Fibroblast of peridontal ligament (primary cell): ENCODE data around the gene ZNF746.
"Not testable (repeated sequence)": the region's sequence is repeated elsewhere in the genome, so short reads cannot be mapped to it uniquely, and the experiment has no call there.

ENCODE experiments used
- DNase-seq: peaks from one replicate; pipeline ENCODE4 v3.0.0-alpha.2; 2010; ENCODE audit errors: extremely low read depth

Gene ZNF746

DNA sequence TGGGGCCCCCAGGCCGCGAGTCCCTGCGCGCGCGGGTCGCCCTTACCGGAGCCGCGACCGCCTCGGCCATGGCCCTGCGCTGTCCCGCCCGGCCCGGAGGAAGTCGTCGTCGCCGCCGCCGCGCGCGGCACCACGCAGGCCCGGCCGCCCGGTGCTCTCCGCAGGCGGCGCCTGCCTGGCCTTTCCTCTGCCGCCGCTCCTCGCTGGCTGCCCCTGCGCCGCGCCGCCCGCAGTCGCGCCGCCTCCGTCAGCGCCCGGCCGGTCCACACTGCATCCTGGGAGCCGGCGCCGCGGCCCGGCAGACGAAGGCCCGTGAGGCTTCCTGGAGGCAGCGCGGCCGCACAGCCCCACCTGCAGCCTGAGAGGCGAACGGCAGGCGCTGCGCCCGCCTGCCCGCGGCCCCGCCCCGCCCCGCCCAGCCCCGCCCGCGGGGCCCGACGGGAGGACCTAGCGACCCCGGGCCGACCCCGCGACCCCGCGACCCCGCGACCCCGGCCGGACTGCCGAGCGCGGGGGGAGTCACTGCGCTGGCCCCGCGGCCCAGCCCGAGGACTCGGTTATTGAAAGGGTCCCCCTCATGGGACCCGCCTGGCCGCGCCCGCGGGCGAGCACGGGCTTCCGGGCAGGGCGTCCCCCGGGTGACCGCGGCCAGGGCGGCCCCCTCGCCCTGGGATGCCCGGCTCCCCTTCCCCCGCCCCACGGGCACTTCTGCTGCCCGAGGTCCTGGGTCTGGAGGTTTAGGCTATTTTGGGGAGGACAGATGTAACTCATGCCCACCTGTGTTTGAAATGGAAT lies at the start of gene ZNF746:
Gene ZNF746 (minus strand): TSS at position 343 of the 795 bp plus-strand sequence. CDS start 273 bp downstream, at position 70.
- DNase-seq = peak; percentile 63

GRCh38 chr7:149547126-149547525 lies 49.5 kb upstream of the ZNF746 start:
- DNase-seq = no peak

- no peak for DNase-seq
Observed at GRCh38 chr7:149546331-149546730, 48.7 kb upstream of the ZNF746 start.

- no peak for DNase-seq
Observed at GRCh38 chr7:149544028-149544427, 46.4 kb upstream of the ZNF746 start.

GRCh38 chr7:149532654-149533053 lies 35.0 kb upstream of the ZNF746 start:
- DNase-seq = no peak

GRCh38 chr7:149529136-149529718 lies 31.6 kb upstream of the ZNF746 start:
- DNase-seq = no peak

GRCh38 chr7:149527414-149527813 lies 29.8 kb upstream of the ZNF746 start:
- no peak for DNase-seq

- no peak for DNase-seq
Observed at GRCh38 chr7:149525280-149525679, 27.7 kb upstream of the ZNF746 start.

DNA sequence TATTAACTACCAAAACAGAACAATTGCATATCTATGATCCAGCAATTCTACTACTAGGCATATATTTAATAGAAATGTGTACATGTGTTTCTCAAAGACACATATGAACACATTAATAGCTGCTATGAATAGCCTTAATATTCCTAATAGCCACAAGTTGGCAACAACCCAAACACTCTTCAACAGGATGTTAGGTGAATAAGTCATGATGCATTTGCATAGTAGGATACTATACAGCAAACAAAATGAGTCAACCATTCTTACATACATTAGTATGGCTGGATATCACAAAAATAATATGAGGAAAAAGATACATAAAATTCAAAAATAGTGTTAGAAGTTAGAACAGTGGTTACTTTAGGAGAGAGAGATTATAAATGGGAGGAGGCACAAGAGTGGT lies 26.8 kb upstream of the ZNF746 start:
- no peak for DNase-seq

DNA sequence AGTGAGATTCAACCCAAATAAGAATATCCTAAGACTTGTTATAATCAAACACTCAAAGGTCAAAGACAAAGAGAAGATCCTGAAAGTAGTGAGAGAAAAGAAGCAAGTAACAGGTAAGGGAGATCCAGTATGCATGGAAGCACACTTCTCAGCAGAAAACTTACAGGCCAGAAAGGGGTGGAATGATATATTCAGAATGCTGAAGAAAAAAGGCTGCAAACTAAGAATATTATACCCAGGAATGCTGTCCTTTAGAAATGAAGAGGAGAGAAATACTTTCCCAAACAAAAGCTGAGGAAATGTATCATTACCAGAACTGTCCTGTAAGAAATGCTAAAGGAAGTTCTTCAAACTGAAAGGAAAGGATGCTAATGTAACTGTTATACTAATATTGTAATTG lies 12.6 kb upstream of the ZNF746 start:
- DNase-seq = no peak

DNA sequence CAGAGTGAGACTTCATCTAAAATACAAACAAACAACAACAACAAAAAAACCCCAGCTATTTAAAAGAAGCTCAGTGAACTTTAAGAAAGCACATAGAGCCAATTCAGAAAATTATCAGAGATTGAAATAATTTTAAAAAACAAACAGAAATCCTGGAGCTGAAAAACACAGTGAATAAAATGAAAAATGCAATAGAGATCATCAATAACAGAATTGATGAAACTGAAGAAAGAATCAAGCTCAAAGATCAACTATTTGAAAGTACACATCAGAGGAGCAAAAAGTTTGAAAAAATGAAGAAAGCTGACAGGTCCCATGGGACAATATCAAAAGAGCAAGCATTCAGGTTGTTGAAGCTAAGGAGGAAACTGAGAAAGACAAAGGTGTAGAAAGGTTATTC lies 12.2 kb upstream of the ZNF746 start:
- no peak for DNase-seq

DNA sequence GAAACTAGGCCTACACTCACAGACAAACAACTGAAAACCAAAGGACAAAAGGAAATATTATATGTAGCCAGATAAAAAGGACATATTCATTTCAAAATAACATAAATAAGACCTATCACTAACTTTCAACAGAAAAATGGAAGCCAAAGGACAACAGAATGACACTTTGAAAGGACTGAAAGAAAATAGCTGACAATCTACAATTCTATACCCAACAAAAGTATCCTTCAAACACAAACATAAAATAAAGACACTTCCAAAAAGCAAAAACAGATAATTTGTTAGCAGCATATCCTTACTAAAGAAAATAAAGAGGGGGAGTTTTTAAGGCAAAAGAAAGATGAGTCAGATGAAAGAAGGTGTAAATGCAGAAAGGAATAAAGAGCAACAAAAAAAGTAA lies 7.9 kb upstream of the ZNF746 start:
- no peak for DNase-seq

DNA sequence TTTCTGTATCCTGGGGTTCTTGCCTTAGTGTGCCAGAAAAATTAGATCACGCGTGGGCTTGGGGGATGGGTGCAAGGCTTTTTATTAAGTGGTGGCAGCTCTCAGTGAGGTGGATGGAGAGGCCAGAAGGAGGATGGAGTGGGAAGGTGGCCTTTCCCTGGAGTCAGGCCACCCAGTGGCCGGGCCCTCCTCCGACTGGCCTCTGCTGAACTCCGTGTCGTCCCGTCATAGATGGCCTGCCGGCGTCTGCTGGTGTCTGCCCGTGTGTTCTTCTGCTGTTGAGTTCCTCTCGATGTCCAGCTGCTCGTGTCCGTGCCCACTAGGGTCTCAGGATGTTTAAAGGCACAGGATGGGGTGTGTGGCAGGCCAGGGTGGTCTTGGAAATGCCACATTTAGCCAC lies 4.0 kb upstream of the ZNF746 start:
- DNase-seq = no peak

DNA sequence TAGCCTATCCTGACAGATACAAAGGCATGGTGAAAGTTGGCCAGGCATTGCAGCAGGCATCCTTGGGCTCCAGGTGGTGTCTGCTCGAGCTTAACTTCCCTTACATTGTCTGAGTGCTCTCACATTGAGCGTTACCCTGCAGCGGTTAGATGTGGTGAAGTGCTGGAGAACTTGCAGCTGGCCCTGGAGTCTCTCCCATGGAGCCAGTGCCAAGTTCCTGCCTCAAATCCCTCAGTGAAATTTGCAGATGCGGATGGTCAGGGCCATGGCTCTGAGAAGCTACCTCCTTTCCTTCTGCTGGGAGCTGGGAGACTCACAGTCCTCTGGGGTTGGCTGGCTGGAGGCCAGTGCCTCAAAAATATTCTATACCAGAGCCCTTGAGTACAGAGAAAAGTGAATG lies 3.3 kb upstream of the ZNF746 start:
- no peak for DNase-seq

DNA sequence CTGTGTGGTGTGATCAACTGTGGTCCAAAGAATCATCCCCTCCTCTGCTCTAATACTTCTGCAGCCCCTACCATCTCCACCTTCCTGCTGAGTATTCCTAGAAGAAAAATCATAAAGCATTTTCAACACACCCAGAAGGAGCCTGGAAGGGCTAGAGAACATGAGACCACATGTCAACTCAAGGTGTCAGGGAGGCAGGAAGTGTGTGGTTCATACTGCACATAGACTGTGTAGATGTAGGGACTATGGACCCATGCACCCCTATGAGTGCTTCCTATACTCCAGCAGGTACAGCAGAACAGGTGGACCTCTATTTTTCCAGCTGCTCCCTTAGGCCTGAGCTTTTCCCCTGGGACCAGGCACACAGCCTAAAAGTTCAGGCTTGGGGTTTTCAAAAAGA lies 2.6 kb upstream of the ZNF746 start:
- DNase-seq = no peak

DNA sequence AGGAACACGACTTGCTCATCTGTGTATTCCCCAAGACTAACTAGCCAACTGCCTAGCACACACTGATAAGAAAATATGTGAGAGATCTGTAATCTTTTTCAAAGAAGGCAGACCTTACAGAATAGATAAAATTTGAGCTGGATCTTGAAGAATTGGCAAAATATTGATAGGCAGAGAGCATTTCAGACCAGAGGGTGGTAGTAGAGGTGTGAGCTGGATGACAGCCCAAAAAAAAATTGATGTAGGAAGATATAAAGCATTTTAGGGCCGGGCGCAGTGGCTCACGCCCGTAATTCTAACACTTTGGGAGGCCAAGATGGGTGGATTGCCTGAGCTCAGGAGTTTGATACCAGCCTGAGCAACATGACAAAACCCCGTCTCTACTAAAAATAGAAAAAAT lies 1.2 kb upstream of the ZNF746 start:
- DNase-seq = no peak

DNA sequence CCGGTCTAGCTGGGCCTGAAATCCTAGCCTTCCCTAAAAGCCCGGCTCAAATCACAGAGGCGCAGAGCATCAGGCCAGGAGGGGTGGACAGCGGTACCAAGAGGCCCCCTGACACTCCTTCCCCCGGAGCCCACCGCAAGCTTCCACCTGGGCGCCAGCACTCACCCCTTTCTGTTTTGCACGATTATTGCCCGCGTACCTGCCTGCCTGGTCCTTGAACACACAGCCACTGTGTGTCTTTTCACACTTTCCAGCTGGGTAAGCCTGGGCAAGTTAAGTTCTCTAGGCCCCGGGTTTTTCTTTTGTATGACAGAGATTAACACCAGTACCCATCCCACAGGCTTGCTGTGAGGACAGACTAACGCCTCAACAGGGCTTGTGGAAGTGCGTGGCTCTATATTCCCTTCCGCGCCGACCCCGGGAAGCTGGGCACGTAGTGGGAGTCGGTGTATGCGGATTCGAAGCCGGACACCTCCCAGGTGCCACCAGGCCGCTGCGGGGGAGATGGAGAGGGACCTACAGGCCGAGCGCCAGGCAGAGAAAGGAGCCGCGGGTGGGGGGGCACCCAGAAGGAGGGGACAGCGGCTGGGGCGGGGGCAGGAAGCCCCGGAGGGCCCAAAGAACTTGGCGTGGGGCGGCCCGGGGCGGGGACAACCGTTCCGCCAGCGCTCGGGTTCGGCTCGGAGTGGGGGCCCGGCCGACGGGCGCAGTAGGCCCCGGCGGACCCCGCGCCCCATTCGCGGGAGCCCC lies 792 bp downstream of the ZNF746 start:
- peak; percentile 31 for DNase-seq

DNA sequence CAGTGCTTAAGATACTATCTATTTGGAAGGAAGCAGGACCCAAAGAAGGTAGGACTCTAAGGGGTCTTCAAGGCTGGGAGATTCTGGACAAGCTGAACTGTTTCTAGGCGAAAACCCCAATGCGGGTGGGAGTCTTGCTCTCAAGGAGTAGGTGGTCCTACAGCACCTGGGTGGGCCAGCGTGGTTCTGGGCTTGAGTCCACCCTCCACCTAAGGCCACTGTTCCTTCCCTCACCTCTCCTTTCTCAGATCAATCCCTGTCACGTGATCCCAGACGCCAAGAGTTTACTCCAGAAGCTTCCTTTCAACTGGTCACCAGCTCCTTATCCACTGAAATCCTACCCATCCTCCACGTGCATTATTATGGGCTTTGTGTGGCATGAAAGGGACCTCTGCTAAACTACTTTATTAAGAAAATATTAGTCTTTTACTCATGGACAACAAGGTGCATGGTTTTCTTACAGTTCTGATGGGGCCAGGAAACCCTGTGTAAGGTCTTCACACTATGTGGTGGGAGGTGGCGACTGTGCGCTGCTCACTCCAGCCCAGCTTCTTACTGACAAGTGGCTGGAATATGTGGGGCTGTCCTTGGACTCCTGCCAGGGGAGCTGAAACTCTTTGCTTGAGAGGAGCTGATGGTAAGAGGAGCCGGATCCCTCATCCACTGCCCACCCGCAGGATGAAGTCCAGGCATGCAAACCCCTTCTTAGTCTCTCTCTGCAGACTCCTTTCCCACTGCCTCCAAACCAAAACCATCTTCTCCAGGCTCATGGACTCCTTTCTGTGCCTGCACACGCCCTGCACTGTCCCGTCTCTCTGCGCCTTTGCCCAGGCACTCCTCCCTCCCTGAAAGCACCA lies 1.6 kb downstream of the ZNF746 start:
- peak; percentile 85 for DNase-seq

GRCh38 chr7:149494738-149495368 lies 2.8 kb downstream of the ZNF746 start:
- DNase-seq = peak; percentile 78

GRCh38 chr7:149493975-149494374 lies 3.6 kb downstream of the ZNF746 start:
- not testable (repeated sequence) for DNase-seq

DNA sequence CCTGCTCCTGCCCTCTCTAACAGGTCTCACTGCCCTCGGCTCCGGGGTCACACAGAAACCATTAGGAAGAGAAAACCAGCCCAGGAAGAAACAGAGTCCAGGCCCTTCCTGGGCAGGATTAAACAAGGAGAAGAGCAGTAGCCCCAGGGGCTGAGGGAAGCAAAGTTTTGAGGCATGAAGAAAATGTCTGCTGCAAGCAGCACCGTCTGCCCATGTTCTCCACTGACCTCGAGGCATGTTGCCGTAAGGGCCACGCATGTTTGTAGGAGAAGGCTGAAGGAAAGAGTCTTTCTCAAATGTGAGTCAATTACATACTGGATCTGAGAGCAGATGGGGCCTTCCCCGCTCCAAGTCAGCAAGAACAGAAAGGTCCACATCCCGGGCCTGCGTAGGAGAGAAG lies 4.2 kb downstream of the ZNF746 start:
- DNase-seq = no peak
